NCI-H226 (cell line): ENCODE data around the gene REL.
"Not testable (repeated sequence)": the region's sequence is repeated elsewhere in the genome, so short reads cannot be mapped to it uniquely, and the experiment has no call there.

Experiments
- DNase-seq: peaks from one replicate; pipeline ENCODE4 v3.0.0-alpha.2; 2015

REL gene

DNA sequence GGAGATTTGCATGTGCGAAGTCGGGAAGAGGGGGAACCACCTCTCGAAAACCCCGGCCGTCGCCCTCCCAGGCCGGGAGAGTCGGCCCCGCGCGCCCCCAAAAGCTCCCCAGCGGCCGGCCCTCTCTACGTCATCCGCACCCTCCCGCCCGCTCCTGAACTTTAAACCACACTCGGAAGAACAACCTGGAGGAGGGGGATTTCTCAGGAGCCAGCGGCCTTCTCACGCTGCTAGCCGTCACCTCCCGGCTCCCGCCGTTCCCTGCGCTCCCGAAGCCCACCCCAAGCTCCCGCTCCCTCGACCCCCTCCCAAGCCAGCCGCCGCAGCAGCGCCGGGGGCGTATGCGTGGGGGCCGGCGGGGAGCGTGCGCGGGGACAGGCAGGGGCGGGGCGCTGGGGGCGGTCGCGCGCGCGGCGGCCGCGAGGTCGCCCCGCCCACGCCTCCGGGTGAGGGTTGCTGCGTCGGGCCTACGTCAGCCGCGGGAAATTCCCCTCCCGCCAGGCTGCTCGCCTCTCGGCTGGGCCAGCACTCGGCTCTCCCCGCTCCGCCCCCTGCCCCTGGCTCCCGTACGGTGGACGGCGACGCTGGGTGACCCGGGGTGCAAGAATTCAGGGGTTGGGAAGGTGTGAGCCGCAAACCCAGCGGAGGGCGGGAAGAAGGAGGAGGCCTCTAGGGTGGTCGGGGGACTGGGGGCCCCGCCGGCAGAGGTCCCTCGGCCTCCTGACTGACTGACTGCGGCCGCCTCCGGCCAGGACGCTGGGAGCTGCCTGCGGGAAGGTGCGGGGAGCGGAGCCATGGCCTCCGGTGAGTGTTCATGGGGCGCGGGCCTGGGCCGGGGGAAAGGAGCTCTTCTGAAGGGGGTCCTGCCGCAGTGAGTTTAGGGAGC is at the start of gene REL:
Gene REL, plus strand, starts transcription at position 528 of the 886 bp plus-strand sequence. Its CDS starts 267 bp downstream, at position 795.
- DNase-seq = peak; percentile 82

GRCh38 chr2:60831921-60832320 is 49.5 kb upstream of the REL start:
- DNase-seq = no peak

GRCh38 chr2:60832621-60833020 is 48.8 kb upstream of the REL start:
- no peak for DNase-seq

GRCh38 chr2:60834270-60834717 is 47.1 kb upstream of the REL start:
- no peak for DNase-seq

GRCh38 chr2:60836491-60836890 is 44.9 kb upstream of the REL start:
- no peak for DNase-seq

- DNase-seq = no peak
Observed at GRCh38 chr2:60837123-60837522, 44.3 kb upstream of the REL start.

GRCh38 chr2:60838481-60838880 is 42.9 kb upstream of the REL start:
- no peak for DNase-seq

DNA sequence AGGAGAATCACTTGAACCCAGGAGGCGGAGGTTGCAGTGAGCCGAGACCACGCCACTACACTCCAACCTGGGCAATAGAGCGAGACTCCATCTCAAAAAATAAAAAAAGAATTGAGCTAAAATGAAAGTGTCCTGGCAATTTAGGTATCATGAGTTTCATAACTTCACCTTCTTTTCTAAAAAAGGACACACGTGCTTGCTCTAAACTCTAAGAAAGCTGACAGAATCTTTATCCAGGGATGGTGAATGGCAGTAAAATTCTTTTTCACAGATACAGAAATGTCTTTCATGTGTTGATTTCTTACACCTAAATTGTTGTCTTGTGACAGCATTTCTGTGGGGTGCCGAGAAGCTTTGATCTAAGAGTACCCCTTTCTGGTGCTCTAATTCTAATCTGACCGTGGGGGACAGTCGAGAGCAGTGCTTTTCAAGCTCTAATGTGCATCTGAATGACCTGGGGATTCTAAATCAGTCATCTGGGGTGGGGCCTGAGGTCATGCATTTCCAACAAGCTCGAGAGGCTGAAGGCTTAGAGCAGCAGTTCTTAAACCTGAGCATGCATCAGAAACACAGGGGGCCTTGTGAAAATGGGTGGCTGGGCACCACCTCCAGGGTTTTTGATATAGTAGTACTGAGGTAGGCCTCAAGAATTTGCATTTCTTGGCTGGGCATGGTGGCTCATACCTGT is 42.1 kb upstream of the REL start:
- DNase-seq = no peak

- DNase-seq = no peak
Observed at GRCh38 chr2:60840880-60841279, 40.5 kb upstream of the REL start.

DNA sequence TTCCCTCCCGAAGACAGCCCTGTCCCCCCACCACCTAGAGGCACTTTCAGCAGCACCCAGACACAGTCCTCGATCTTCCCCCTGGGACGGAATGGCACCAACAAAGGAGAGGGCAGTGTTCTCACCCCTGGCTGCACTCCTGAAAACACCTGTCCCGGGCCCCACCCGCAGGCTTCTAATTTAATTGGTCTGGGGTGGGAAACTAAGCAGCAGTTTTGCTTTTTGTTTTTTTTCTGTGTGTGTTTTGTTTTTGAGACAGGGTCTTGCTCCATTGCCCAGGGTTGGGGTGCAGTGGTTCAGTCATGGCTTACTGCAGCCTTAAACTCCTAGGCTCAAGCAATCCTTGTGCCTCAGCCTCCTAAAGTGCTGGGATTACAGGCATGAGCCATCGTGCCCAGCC is 38.4 kb upstream of the REL start:
- DNase-seq = no peak

DNA sequence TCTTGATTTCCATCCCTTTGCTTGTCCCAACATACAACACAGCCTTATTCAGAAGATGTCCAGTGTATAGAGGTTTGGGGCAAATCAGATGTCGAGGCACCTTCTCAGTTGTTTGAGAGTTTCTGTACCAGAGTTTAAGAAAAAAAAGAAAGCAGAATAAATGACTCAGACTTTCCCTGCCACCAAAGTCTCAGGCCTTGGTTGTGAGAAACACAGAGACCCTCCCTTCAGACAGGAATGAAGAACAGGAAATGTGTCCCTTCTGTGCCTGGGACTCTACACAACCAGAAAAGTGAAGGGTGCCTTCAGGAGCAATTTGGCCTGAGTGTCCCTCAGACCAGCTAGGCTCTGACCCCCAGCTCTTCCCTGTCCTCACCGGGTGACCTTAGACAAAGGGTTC is 37.3 kb upstream of the REL start:
- DNase-seq = no peak

DNA sequence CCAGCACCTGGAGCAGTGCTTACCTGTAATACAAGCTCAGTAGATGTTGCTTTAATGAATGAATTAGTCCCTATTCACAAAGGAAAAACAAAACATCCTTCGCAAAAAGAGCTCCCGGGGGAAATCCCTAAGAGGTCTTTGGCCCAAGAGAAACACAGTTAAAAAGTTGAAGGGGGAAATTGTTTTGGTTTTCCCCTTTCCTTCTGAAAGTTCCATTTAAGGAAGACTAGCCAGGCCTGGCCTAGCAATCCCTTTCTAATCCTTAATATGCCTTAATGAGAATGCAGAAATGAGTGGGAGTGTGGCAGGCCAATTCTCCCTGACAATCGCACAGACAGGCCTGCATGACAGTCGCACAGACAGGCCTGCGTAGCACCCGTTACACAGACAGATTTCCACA is 33.5 kb upstream of the REL start:
- no peak for DNase-seq

- no peak for DNase-seq
Observed at GRCh38 chr2:60849187-60849586, 32.2 kb upstream of the REL start.

DNA sequence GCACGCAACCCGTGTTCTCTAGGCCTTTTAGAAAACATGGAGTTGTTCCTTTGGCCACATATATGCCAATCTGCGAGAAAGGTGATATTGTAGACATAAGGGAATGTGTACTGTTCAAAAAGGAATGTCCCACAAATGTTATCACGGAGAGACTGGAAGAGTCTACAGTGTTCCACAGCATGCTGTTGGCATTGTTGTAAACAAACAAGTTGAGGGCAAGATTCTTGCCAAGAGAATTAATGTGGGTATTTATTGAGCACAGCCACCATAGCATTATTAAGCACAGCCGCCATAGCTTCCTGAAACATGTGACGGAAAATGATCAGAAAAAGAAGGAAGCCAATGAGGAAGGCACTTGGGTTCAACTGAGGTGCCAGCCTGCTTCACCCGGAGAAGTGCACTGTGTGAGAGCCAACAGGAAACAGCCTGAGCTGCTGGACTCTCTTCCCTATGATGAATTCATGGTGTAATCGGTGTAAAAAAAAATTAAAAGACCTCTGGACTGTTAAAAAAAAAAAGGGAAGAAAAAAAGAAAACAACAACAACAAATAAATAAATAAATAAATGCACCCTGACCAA is 29.0 kb upstream of the REL start:
- no peak for DNase-seq

GRCh38 chr2:60853531-60853930 is 27.8 kb upstream of the REL start:
- no peak for DNase-seq

- DNase-seq = peak; percentile 41
Observed at GRCh38 chr2:60855989-60856669, 25.2 kb upstream of the REL start.

- DNase-seq = no peak
Observed at GRCh38 chr2:60857056-60857455, 24.3 kb upstream of the REL start.

GRCh38 chr2:60858897-60859311 is 22.5 kb upstream of the REL start:
- no peak for DNase-seq

GRCh38 chr2:60861736-60862135 is 19.6 kb upstream of the REL start:
- DNase-seq = no peak

DNA sequence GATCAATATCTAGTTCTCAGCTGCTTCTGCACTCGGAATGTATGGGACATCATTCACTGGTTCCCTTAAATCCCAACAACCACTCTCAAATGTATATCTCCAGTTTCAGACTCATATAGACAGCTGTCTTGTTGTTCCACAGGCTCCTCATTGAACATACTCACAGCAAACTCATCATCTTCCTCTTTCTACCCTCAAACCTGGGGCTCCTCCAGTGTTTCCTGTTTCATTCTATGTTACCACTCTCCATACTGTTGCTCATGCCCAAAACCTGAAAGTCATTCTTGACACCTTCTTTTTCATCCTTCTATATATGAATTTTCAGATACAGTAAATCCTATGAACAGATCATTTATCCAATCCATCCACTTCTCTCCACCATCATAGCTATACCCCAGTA is 18.7 kb upstream of the REL start:
- DNase-seq = no peak

- not testable (repeated sequence) for DNase-seq
Observed at GRCh38 chr2:60865361-60865760, 16.0 kb upstream of the REL start.

DNA sequence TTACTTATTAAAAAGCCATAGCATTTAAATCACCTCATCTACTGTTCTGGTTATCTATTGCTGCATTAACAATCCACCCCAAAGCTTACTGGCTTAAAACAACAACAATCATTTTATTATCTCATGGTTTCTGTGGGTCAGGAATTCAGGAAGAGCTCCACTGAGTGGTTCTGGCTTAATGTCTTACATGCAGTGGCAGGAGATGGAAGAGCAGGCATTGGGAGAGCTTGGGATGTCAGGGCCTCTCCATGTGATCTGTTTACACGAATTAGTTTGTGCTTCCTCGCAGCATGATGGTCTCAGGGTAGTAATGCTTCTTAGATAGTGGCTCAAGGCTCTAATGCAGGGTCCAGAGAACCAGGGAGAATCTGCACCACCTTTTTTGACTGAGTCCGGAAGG is 14.4 kb upstream of the REL start:
- no peak for DNase-seq

DNA sequence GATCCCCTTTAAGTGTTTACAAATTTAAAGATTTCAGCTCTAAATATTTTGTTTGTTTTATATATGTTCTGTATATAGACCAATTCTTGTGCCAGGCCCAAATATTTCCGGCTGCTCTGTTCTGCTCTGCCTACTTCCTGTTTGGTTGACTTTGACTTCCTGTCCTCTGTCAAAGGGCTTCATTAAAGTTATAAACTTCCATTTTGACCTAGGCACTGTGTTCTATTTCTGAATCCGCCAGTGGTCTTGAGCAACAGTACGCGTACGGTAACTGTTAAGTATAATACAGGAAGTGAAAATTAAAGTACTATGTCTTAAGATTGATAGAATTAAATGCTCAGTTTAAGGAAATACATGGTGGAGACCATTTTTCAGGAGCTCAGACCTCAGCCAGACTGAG is 13.5 kb upstream of the REL start:
- no peak for DNase-seq
